Endodermal cell (in vitro differentiated cells): ENCODE data around the gene CFAP61. TPM values are rescaled to one million over a fixed set of nuclear protein-coding genes. Genes with fewer than 3 reads are reported as not detected.

Source experiments
- DNase-seq: peaks from one replicate; pipeline ENCODE4 v3.0.0-alpha.2; 2017
- H3K27ac ChIP-seq: 2 replicates; pipeline ENCODE4 v1.5.1; 2013; ENCODE audit warnings: mild to moderate bottlenecking, low read depth, low read length, moderate library complexity
- H3K27me3 ChIP-seq: 2 replicates; pipeline ENCODE4 v1.6.1; 2013; ENCODE audit warnings: mild to moderate bottlenecking, low read length, moderate library complexity; ENCODE audit not compliant: insufficient read depth, control insufficient read depth, poor library complexity, severe bottlenecking
- H3K36me3 ChIP-seq: 2 replicates; pipeline ENCODE4 v1.7.0; 2013; ENCODE audit warnings: mild to moderate bottlenecking, low read length, moderate library complexity; ENCODE audit not compliant: control insufficient read depth, insufficient read depth
- H3K4me1 ChIP-seq: one replicate; pipeline ENCODE4 v1.7.0; 2013; ENCODE audit warnings: low read length; ENCODE audit not compliant: control insufficient read depth, insufficient read depth
- H3K4me3 ChIP-seq: 2 replicates; pipeline ENCODE4 v1.5.1; 2013; ENCODE audit warnings: mild to moderate bottlenecking, low read length, moderate library complexity
- H3K9ac ChIP-seq: 2 replicates; pipeline ENCODE4 v1.6.1; 2013; ENCODE audit warnings: mild to moderate bottlenecking, low read length, moderate library complexity; ENCODE audit not compliant: poor library complexity, severe bottlenecking; ENCODE audit errors: extremely low read depth
- H3K9me3 ChIP-seq: 2 replicates; pipeline ENCODE4 v1.6.1; 2013; ENCODE audit warnings: mild to moderate bottlenecking, low read length, moderate library complexity; ENCODE audit not compliant: control insufficient read depth
- H3K27ac Mint-ChIP-seq: 2 replicates; pipeline ENCODE4 v1.8.0; 2020; ENCODE audit warnings: mixed read lengths
- H3K27me3 Mint-ChIP-seq: 2 replicates; pipeline ENCODE4 v1.8.0; 2021; ENCODE audit warnings: mild to moderate bottlenecking, mixed read lengths; ENCODE audit not compliant: insufficient read depth
- H3K36me3 Mint-ChIP-seq: 2 replicates; pipeline ENCODE4 v1.8.0; 2020; ENCODE audit warnings: low read depth, mixed read lengths
- H3K4me1 Mint-ChIP-seq: 2 replicates; pipeline ENCODE4 v1.8.0; 2020; ENCODE audit warnings: mixed read lengths
- H3K4me3 Mint-ChIP-seq: 2 replicates; pipeline ENCODE4 v1.8.0; 2020; ENCODE audit warnings: mild to moderate bottlenecking, moderate library complexity, mixed read lengths
- H3K9me3 Mint-ChIP-seq: 2 replicates; pipeline ENCODE4 v1.8.0; 2020; ENCODE audit warnings: mild to moderate bottlenecking, mixed read lengths
- WGBS, 2 experiments: methylation state at CpG; one replicate each; pipeline versions ENCODE4 v1.1.5 to v1.1.7; 2013; ENCODE audit warnings: missing lambda C conversion rate in 2 of 2, mixed read lengths in 1 of 2; ENCODE audit not compliant: insufficient coverage in 1 of 2, insufficient read length in 1 of 2; 5-methylcytosine and 5-hydroxymethylcytosine counted together
- total RNA-seq, 2 donors: library from RNA; stranded (reverse); fragmentation: NEBNext Ultra II Directional in 1 of 2; extraction: Animal tissue kit (Norgen Biotek cat#: 25700) in 1 of 2; gene quantifications; 2 replicates in 1 of 2; 3 replicates in 1 of 2; pipeline ENCODE4 v1.2.1, GENCODE V29; 2021
- TF ChIP-seq, protein P1 (sequence below): fragments of 200-600 bp; sonication (generic); conservative IDR thresholded peaks from 2 replicates; pipeline ENCODE4 v1.5.0; 2021; ENCODE audit warnings: antibody characterized with exemption, mild to moderate bottlenecking

Gene CFAP61
- total RNA-seq, 2 donors from 2014 or later = 0.64 to 0.73 TPM

GRCh38 chr20:20150241-20150640, 97.9 kb downstream of the CFAP61 start:
- Histone ChIP-seq H3K9me3 (peaks cover 20% of the 10 kb centered on the region), H3K27me3 (peaks cover 8% of the 10 kb centered on the region), H3K36me3 (no peaks in the 10 kb centered on the region), H3K4me1 (no peaks in the 10 kb centered on the region), H3K9ac (no peak overlapping the region), H3K27ac (no peak overlapping the region), H3K4me3 (no peak overlapping the region)
- DNase-seq = no peak
- TF ChIP-seq, protein P1, sequence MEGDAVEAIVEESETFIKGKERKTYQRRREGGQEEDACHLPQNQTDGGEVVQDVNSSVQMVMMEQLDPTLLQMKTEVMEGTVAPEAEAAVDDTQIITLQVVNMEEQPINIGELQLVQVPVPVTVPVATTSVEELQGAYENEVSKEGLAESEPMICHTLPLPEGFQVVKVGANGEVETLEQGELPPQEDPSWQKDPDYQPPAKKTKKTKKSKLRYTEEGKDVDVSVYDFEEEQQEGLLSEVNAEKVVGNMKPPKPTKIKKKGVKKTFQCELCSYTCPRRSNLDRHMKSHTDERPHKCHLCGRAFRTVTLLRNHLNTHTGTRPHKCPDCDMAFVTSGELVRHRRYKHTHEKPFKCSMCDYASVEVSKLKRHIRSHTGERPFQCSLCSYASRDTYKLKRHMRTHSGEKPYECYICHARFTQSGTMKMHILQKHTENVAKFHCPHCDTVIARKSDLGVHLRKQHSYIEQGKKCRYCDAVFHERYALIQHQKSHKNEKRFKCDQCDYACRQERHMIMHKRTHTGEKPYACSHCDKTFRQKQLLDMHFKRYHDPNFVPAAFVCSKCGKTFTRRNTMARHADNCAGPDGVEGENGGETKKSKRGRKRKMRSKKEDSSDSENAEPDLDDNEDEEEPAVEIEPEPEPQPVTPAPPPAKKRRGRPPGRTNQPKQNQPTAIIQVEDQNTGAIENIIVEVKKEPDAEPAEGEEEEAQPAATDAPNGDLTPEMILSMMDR = no peak
- H3K4me1 Mint-ChIP-seq = no peaks in the 10 kb centered on the region
- no peak overlapping the region for H3K27ac Mint-ChIP-seq
- H3K4me3 Mint-ChIP-seq = no peak overlapping the region
- WGBS, 2 experiments = 91 to 100% methylated on average over 1 to 2 of the region's 2 CpGs
- H3K36me3 Mint-ChIP-seq = no peaks in the 10 kb centered on the region
- H3K27me3 Mint-ChIP-seq = peaks cover 22% of the 10 kb centered on the region
- peaks cover 22% of the 10 kb centered on the region for H3K9me3 Mint-ChIP-seq

GRCh38 chr20:20160520-20160919, 108.2 kb downstream of the CFAP61 start:
- H3K27me3 ChIP-seq = no peaks in the 10 kb centered on the region
- H3K4me3 Mint-ChIP-seq = no peak overlapping the region
- TF ChIP-seq, protein P1 = no peak
- no peak overlapping the region for H3K4me3 ChIP-seq
- no peak overlapping the region for H3K27ac Mint-ChIP-seq
- no peak for DNase-seq
- peaks cover 2% of the 10 kb centered on the region for H3K9me3 Mint-ChIP-seq
- no peaks in the 10 kb centered on the region for H3K4me1 ChIP-seq
- no peaks in the 10 kb centered on the region for H3K36me3 Mint-ChIP-seq
- 0 to 46% methylated on average over 1 to 2 of the region's 2 CpGs for WGBS, 2 experiments
- no peak overlapping the region for H3K27ac ChIP-seq
- no peaks in the 10 kb centered on the region for H3K27me3 Mint-ChIP-seq
- H3K9me3 ChIP-seq = no peaks in the 10 kb centered on the region
- no peaks in the 10 kb centered on the region for H3K36me3 ChIP-seq
- no peak overlapping the region for H3K9ac ChIP-seq
- H3K4me1 Mint-ChIP-seq = peaks cover 6% of the 10 kb centered on the region

- Mint-ChIP-seq H3K4me1 (peaks cover 6% of the 10 kb centered on the region), H3K9me3 (peaks cover 2% of the 10 kb centered on the region), H3K27ac (no peak overlapping the region), H3K36me3 (no peaks in the 10 kb centered on the region), H3K4me3 (no peak overlapping the region), H3K27me3 (no peaks in the 10 kb centered on the region)
- Histone ChIP-seq H3K36me3 (no peaks in the 10 kb centered on the region), H3K9me3 (no peaks in the 10 kb centered on the region), H3K27me3 (no peaks in the 10 kb centered on the region), H3K4me1 (no peaks in the 10 kb centered on the region), H3K4me3 (no peak overlapping the region), H3K27ac (no peak overlapping the region), H3K9ac (no peak overlapping the region)
- DNase-seq = no peak
- 83 to 86% methylated on average over 4 of the region's 4 CpGs for WGBS, 2 experiments
- TF ChIP-seq, protein P1 = no peak
Measured at GRCh38 chr20:20161611-20162010, 109.3 kb downstream of the CFAP61 start.
